Chondrocyte (in vitro differentiated cells): Measurements from ENCODE around the gene QKI. TPM values are rescaled to one million over a fixed set of nuclear protein-coding genes. Genes with fewer than 3 reads are reported as not detected.

ENCODE experiments used
- DNase-seq: peaks from one replicate; pipeline ENCODE4 v3.0.0; 2021; ENCODE audit warnings: mixed read lengths, low spot score
- H3K27ac Mint-ChIP-seq: one replicate; pipeline ENCODE4 v1.8.0; 2021; ENCODE audit warnings: mild to moderate bottlenecking, moderate library complexity, mixed read lengths; ENCODE audit not compliant: unreplicated experiment
- H3K27me3 Mint-ChIP-seq: 2 replicates; pipeline ENCODE4 v1.8.0; 2021; ENCODE audit warnings: low read depth, mixed read lengths
- H3K36me3 Mint-ChIP-seq: 2 replicates; pipeline ENCODE4 v1.8.0; 2021; ENCODE audit warnings: low read depth, mixed read lengths
- H3K4me1 Mint-ChIP-seq: 2 replicates; pipeline ENCODE4 v1.8.0; 2021; ENCODE audit warnings: low read depth, mild to moderate bottlenecking, mixed read lengths
- H3K4me3 Mint-ChIP-seq: one replicate; pipeline ENCODE4 v1.8.0; 2021; ENCODE audit warnings: mild to moderate bottlenecking, moderate library complexity, mixed read lengths; ENCODE audit not compliant: unreplicated experiment
- H3K9me3 Mint-ChIP-seq: 2 replicates; pipeline ENCODE4 v1.8.0; 2021; ENCODE audit warnings: low read depth, mixed read lengths
- total RNA-seq: library from RNA; stranded (reverse); gene quantifications from 3 replicates; pipeline ENCODE4 v1.2.1, GENCODE V29; 2021
- TF ChIP-seq, protein P1 (sequence below): fragments of 200-600 bp; sonication (generic); IDR thresholded peaks from 2 replicates; pipeline ENCODE4 v1.5.0; 2021; ENCODE audit warnings: antibody characterized with exemption, mild to moderate bottlenecking, moderate library complexity

Gene QKI
- total RNA-seq, 1 donor from 2014 or later = 189 TPM

GRCh38 chr6:163608204-163608644 lies 193.7 kb downstream of the QKI start:
- no peak overlapping the region for H3K27ac Mint-ChIP-seq
- H3K4me3 Mint-ChIP-seq = no peak overlapping the region
- H3K36me3 Mint-ChIP-seq = no peaks in the 10 kb centered on the region
- TF ChIP-seq, protein P1, sequence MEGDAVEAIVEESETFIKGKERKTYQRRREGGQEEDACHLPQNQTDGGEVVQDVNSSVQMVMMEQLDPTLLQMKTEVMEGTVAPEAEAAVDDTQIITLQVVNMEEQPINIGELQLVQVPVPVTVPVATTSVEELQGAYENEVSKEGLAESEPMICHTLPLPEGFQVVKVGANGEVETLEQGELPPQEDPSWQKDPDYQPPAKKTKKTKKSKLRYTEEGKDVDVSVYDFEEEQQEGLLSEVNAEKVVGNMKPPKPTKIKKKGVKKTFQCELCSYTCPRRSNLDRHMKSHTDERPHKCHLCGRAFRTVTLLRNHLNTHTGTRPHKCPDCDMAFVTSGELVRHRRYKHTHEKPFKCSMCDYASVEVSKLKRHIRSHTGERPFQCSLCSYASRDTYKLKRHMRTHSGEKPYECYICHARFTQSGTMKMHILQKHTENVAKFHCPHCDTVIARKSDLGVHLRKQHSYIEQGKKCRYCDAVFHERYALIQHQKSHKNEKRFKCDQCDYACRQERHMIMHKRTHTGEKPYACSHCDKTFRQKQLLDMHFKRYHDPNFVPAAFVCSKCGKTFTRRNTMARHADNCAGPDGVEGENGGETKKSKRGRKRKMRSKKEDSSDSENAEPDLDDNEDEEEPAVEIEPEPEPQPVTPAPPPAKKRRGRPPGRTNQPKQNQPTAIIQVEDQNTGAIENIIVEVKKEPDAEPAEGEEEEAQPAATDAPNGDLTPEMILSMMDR = no peak
- no peaks in the 10 kb centered on the region for H3K9me3 Mint-ChIP-seq
- no peak for DNase-seq
- H3K4me1 Mint-ChIP-seq = no peaks in the 10 kb centered on the region
- no peaks in the 10 kb centered on the region for H3K27me3 Mint-ChIP-seq

- Mint-ChIP-seq H3K36me3 (no peaks in the 10 kb centered on the region), H3K4me1 (no peaks in the 10 kb centered on the region), H3K9me3 (no peaks in the 10 kb centered on the region), H3K27ac (no peak overlapping the region), H3K4me3 (no peak overlapping the region), H3K27me3 (no peaks in the 10 kb centered on the region)
- TF ChIP-seq, protein P1 = no peak
- no peak for DNase-seq
Observed at GRCh38 chr6:163612200-163612599, 197.7 kb downstream of the QKI start.

DNA sequence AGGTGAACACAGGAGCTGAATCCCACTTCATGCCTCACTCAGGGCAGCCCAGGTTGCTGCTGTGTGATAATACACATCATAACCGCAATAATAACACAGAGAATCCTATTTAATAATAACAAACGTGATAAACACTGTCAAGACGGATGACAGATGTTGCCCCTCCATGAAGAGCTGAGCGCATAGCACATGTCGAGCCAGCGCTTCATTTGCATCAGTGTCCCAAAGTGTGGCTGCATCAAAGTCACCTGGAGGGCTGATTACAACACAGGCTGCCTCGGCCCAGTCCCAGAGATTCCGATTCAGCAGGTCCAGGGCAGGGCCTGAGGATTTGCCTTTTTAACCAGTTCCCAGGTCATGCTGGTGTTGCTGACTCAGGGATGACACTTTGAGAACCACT lies 198.5 kb downstream of the QKI start:
- Mint-ChIP-seq H3K36me3 (no peaks in the 10 kb centered on the region), H3K4me3 (no peak overlapping the region), H3K9me3 (no peaks in the 10 kb centered on the region), H3K27me3 (no peaks in the 10 kb centered on the region), H3K27ac (no peak overlapping the region), H3K4me1 (no peaks in the 10 kb centered on the region)
- TF ChIP-seq, protein P1 = no peak
- no peak for DNase-seq

DNA sequence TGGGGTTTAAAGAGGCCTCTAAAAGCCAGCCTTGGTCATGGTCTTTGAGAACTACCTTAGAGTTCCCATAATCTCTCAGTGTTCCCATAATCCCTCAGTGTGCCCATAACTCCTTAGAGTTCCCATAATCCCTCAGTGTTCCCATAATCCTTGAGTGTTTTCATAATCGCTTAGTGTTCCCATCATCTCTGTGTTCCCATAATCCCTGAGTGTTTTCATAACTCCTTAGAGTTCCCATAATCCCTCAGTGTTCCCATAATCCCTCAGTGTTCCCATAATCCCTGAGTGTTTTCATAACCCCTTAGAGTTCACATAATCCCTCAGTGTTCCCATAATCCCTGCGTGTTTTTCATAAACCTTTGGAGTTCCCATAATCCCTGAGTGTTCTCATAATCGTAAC lies 199.2 kb downstream of the QKI start:
- Mint-ChIP-seq H3K4me3 (no peak overlapping the region), H3K36me3 (no peaks in the 10 kb centered on the region), H3K4me1 (no peaks in the 10 kb centered on the region), H3K27me3 (no peaks in the 10 kb centered on the region), H3K9me3 (no peaks in the 10 kb centered on the region), H3K27ac (no peak overlapping the region)
- DNase-seq = no peak
- TF ChIP-seq, protein P1 = no peak

GRCh38 chr6:163616452-163616851 lies 201.9 kb downstream of the QKI start:
- no peak for DNase-seq
- TF ChIP-seq, protein P1 = no peak
- Mint-ChIP-seq H3K9me3 (peaks cover under 1% of the 10 kb centered on the region), H3K4me3 (no peak overlapping the region), H3K4me1 (no peaks in the 10 kb centered on the region), H3K27ac (no peak overlapping the region), H3K27me3 (no peaks in the 10 kb centered on the region), H3K36me3 (no peaks in the 10 kb centered on the region)
